ENCODE results near the gene RSRC2. TPM values are rescaled to one million over a fixed set of nuclear protein-coding genes. Genes with fewer than 3 reads are reported as not detected.

Gene RSRC2
- total RNA-seq, 1 experiment from 2014 or later = 64.5 TPM

DNA sequence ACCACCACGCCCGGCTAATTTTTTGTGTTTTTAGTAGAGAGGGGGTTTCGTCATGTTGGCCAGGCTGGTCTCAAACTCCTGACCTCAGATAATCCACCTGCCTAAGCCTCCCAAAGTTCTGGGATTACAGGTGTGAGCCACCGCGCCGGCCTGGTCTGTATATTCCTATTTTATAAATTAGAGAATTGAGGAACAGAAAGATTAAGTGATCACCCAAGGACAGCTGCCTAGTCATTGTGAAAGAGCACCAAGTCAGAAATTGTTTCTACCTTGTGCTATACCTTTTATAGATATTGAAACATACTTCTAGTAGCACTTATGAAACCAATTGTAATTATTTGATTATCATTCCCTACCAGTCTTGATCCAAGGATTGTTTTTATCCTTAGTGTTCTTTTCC, 2.3 kb upstream of the RSRC2 start:
- no TSS peak for BruUV-seq (replicated peaks)
- Histone ChIP-seq H3K9me3 (ENCODE audit: insufficient read depth, low read depth) (no peaks in the 10 kb centered on the region), H4K20me1 (ENCODE audit: insufficient read depth) (peaks cover 20% of the 10 kb centered on the region), H3K9me2 (ENCODE audit: insufficient read depth) (no peaks in the 10 kb centered on the region), H3K27ac (no peak overlapping the region), H3K27me3 (ENCODE audit: insufficient read depth, low read depth) (no peaks in the 10 kb centered on the region), H3K36me3 (ENCODE audit: low read depth) (peaks cover 23% of the 10 kb centered on the region), H3K4me2 (no peak overlapping the region), H3K4me1 (replicated peaks; ENCODE audit: insufficient read depth) (peaks cover 16% of the 10 kb centered on the region), H2AFZ (no peak overlapping the region), H3F3A (ENCODE audit: insufficient read depth, low read depth) (peaks cover 7% of the 10 kb centered on the region; the same call in 1 of the 2 replicates), H3K4me3 (no peak overlapping the region), H3K79me2 (ENCODE audit: low read depth) (peaks cover 62% of the 10 kb centered on the region)
- DNase-seq = no peak
- ChIA-PET CTCF (interaction anchor here (0.6 kb wide), 1 partner anchor 176 kb away, joined by 3 read pairs; no protein-coding TSS in a partner anchor), POLR2A (ENCODE audit: unreplicated experiment) (no interaction called here)
- TF ChIP-seq, protein P1, sequence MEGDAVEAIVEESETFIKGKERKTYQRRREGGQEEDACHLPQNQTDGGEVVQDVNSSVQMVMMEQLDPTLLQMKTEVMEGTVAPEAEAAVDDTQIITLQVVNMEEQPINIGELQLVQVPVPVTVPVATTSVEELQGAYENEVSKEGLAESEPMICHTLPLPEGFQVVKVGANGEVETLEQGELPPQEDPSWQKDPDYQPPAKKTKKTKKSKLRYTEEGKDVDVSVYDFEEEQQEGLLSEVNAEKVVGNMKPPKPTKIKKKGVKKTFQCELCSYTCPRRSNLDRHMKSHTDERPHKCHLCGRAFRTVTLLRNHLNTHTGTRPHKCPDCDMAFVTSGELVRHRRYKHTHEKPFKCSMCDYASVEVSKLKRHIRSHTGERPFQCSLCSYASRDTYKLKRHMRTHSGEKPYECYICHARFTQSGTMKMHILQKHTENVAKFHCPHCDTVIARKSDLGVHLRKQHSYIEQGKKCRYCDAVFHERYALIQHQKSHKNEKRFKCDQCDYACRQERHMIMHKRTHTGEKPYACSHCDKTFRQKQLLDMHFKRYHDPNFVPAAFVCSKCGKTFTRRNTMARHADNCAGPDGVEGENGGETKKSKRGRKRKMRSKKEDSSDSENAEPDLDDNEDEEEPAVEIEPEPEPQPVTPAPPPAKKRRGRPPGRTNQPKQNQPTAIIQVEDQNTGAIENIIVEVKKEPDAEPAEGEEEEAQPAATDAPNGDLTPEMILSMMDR (conservative IDR thresholded peaks at IDR 0.05) = no peak
- TF ChIP-seq EZH2 (IDR thresholded peaks at IDR 0.05; ENCODE audit: low read depth) = no peak
- intact Hi-C loops (cut with micrococcal nuclease; ENCODE audit: unreplicated experiment) = no loop called here

DNA sequence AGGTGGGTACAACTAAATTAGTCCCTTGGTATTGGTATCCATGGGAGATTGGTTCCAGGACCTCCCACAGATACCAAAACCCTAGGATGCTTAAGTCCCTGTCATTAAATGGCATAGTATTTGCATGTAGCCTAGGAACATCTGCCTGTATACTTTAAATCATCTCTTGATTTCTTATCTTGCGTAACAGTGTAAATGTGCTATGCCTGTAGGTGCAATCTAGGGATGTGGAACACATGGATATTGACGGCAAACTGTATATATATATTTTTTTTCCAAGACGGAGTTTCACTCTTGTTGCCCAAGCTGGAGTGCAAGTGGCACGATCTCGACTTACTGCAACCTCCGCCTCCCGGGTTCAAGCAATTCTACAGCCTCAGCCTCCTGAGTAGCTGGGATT, 1.8 kb upstream of the RSRC2 start:
- peaks cover 20% of the 10 kb centered on the region for H3K4me1 ChIP-seq (replicated peaks; ENCODE audit: insufficient read depth)

DNA sequence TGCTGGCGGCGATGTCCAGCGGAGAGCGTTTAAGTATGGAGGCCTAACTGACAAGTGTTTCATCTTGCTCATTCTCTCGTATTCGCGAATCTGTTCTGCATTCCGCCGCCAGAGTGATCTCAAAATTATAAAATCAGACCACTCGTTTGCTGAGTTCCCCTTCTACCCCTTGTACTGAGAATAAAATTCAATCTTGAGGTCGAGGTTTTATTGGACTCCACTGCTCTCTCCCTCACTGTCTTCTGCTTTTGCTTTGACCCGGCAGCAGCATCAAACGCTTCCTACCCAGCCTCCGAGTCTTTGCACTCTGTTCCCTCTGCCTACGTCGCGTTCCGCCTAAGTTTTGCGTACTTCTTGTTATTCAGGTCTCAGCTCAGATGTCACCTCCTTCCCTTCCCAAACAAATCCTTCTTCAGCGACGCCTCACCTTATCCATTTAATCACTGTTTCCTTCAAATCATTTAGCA, 775 bp upstream of the RSRC2 start:
- Histone ChIP-seq H4K20me1 (ENCODE audit: insufficient read depth) (peaks cover 35% of the 10 kb centered on the region), H3K9me3 (ENCODE audit: insufficient read depth, low read depth) (no peaks in the 10 kb centered on the region), H3K4me1 (replicated peaks; ENCODE audit: insufficient read depth) (peaks cover 29% of the 10 kb centered on the region), H3K27ac (peak overlapping the region; percentile 33; the same call in 1 of the 2 replicates), H3K4me3 (peak overlapping the region; percentile 97), H3K9me2 (ENCODE audit: insufficient read depth) (no peaks in the 10 kb centered on the region), H3K79me2 (ENCODE audit: low read depth) (peaks cover 77% of the 10 kb centered on the region), H3K27me3 (ENCODE audit: insufficient read depth, low read depth) (no peaks in the 10 kb centered on the region), H3K4me2 (peak overlapping the region; percentile 93), H3K36me3 (ENCODE audit: low read depth) (peaks cover 36% of the 10 kb centered on the region), H3F3A (ENCODE audit: insufficient read depth, low read depth) (peaks cover 15% of the 10 kb centered on the region; the same call in 1 of the 2 replicates), H2AFZ (peak overlapping the region; percentile 79)
- DNase-seq = peak in 1 of 2 experiments; percentile 27
- CTCF ChIA-PET = no interaction called here
- POLR2A ChIA-PET (ENCODE audit: unreplicated experiment) = interaction anchor here (0.5 to 0.6 kb wide), 4 partner anchors 237 to 581 kb away, joined by 3 to 19 read pairs (median 6); no protein-coding TSS in a partner anchor
- BruUV-seq (replicated peaks) = TSS peak; percentile 69
- TF ChIP-seq, protein P1 (conservative IDR thresholded peaks at IDR 0.05) = no peak
- no peak for TF ChIP-seq EZH2 (IDR thresholded peaks at IDR 0.05; ENCODE audit: low read depth)
- intact Hi-C loops (cut with micrococcal nuclease; ENCODE audit: unreplicated experiment) = loop anchor here (1.0 kb wide), 3 partner anchors 27 to 225 kb away; partner anchors contain the start of genes DENR and ZCCHC8

More for the DNA sequence above, 1.8 kb upstream of the RSRC2 start:
- POLR2A ChIA-PET (ENCODE audit: unreplicated experiment) = no interaction called here
- Histone ChIP-seq H4K20me1 (ENCODE audit: insufficient read depth) (peaks cover 25% of the 10 kb centered on the region), H3K79me2 (ENCODE audit: low read depth) (peaks cover 66% of the 10 kb centered on the region), H3K4me2 (peak overlapping the region; percentile 93), H3K9me3 (ENCODE audit: insufficient read depth, low read depth) (no peaks in the 10 kb centered on the region), H3K4me3 (peak overlapping the region; percentile 97), H3F3A (ENCODE audit: insufficient read depth, low read depth) (peaks cover 11% of the 10 kb centered on the region; the same call in 1 of the 2 replicates), H3K36me3 (ENCODE audit: low read depth) (peaks cover 27% of the 10 kb centered on the region), H2AFZ (no peak overlapping the region; the same call in 1 of the 2 replicates), H3K9me2 (ENCODE audit: insufficient read depth) (no peaks in the 10 kb centered on the region), H3K27me3 (ENCODE audit: insufficient read depth, low read depth) (no peaks in the 10 kb centered on the region), H3K27ac (no peak overlapping the region)
- intact Hi-C loops (cut with micrococcal nuclease; ENCODE audit: unreplicated experiment) = no loop called here
- BruUV-seq (replicated peaks) = no TSS peak
- DNase-seq = no peak
- TF ChIP-seq EZH2 (IDR thresholded peaks at IDR 0.05; ENCODE audit: low read depth) = no peak
- TF ChIP-seq, protein P1 (conservative IDR thresholded peaks at IDR 0.05) = no peak
- CTCF ChIA-PET = interaction anchor here (0.6 kb wide), 1 partner anchor 177 kb away, joined by 3 read pairs; no protein-coding TSS in a partner anchor
